Hepatocyte (in vitro differentiated cells): ENCODE data around the gene IL11RA. TPM values are rescaled to one million over a fixed set of nuclear protein-coding genes. Genes with fewer than 3 reads are reported as not detected.

Experiments used
- DNase-seq: peaks from one replicate; pipeline ENCODE4 v3.0.0-alpha.2; 2016; ENCODE audit warnings: low spot score
- H2AFZ ChIP-seq: fragments of 200-600 bp; sonication (generic); 2 replicates; pipeline ENCODE4 v1.6.0; 2016; ENCODE audit warnings: antibody characterized with exemption, mild to moderate bottlenecking
- H3K27ac ChIP-seq: fragments of 200-600 bp; sonication (generic); 2 replicates; pipeline ENCODE4 v1.5.1; 2016; ENCODE audit warnings: mild to moderate bottlenecking
- H3K27me3 ChIP-seq: fragments of 200-600 bp; sonication (generic); 2 replicates; pipeline ENCODE4 v1.6.1; 2016
- H3K36me3 ChIP-seq: fragments of 200-600 bp; sonication (generic); replicated peaks from 2 replicates; pipeline ENCODE4 v1.5.1; 2016; ENCODE audit warnings: low read depth; ENCODE audit not compliant: insufficient read depth
- H3K4me1 ChIP-seq: fragments of 200-600 bp; sonication (generic); 2 replicates; pipeline ENCODE4 v1.5.1; 2016; ENCODE audit warnings: mild to moderate bottlenecking, moderate library complexity; ENCODE audit not compliant: insufficient read depth
- H3K4me2 ChIP-seq: fragments of 200-600 bp; sonication (generic); 2 replicates; pipeline ENCODE4 v1.6.0; 2016
- H3K4me3 ChIP-seq: fragments of 200-600 bp; sonication (generic); 2 replicates; pipeline ENCODE4 v1.5.1; 2016; ENCODE audit warnings: mild to moderate bottlenecking
- H3K79me2 ChIP-seq: fragments of 200-600 bp; sonication (generic); 2 replicates; pipeline ENCODE4 v1.6.0; 2017; ENCODE audit warnings: mild to moderate bottlenecking
- H3K9me2 ChIP-seq: fragments of 200-600 bp; sonication (generic); replicated peaks from 2 replicates; pipeline ENCODE4 v1.6.0; 2017; ENCODE audit warnings: mild to moderate bottlenecking; ENCODE audit not compliant: insufficient read depth
- H3K9me3 ChIP-seq: fragments of 200-600 bp; sonication (generic); 2 replicates; pipeline ENCODE4 v1.5.1; 2016; ENCODE audit warnings: low read depth, mild to moderate bottlenecking
- H4K20me1 ChIP-seq: fragments of 200-600 bp; sonication (generic); 2 replicates; pipeline ENCODE4 v1.6.0; 2016; ENCODE audit warnings: mild to moderate bottlenecking; ENCODE audit not compliant: insufficient read depth, poor library complexity, severe bottlenecking
- EZH2 ChIP-seq: fragments of 200-600 bp; sonication (generic); IDR thresholded peaks from 2 replicates; pipeline ENCODE4 v1.6.1; 2016; ENCODE audit warnings: antibody characterized with exemption, mild to moderate bottlenecking, borderline replicate concordance
- EZH2phosphoT487 ChIP-seq: fragments of 200-600 bp; sonication (generic); IDR thresholded peaks from one replicate; pipeline ENCODE4 v1.6.1; 2018; ENCODE audit warnings: antibody characterized with exemption, mild to moderate bottlenecking, low read depth, moderate library complexity; ENCODE audit not compliant: unreplicated experiment, severe bottlenecking
- WGBS: methylation state at CpG from one replicate; pipeline ENCODE4 v1.1.6; 2016; ENCODE audit warnings: low lambda C conversion rate; ENCODE audit errors: missing lambda C conversion rate; 5-methylcytosine and 5-hydroxymethylcytosine counted together
- polyA plus RNA-seq: library from polyadenylated mRNA; unstranded; fragments of >200 nt; fragmentation: Nextera tagmentation; extraction: Ambion mirVana; gene quantifications from 2 replicates; pipeline ENCODE4 v1.2.1, GENCODE V29; 2016
- total RNA-seq: library from RNA; depleted of rRNA; stranded (reverse); fragments of >200 nt; gene quantifications from 2 replicates; pipeline ENCODE4 v1.2.3, GENCODE V29; 2014
- TF ChIP-seq, protein P1 (sequence below): fragments of 200-600 bp; sonication (generic); IDR thresholded peaks from 2 replicates; pipeline ENCODE4 v1.5.1; 2016; ENCODE audit warnings: antibody characterized with exemption, mild to moderate bottlenecking; ENCODE audit not compliant: poor library complexity

IL11RA gene
- total and polyA plus RNA-seq, 2 experiments from 2014 or later = 74.6 to 97.2 TPM

DNA sequence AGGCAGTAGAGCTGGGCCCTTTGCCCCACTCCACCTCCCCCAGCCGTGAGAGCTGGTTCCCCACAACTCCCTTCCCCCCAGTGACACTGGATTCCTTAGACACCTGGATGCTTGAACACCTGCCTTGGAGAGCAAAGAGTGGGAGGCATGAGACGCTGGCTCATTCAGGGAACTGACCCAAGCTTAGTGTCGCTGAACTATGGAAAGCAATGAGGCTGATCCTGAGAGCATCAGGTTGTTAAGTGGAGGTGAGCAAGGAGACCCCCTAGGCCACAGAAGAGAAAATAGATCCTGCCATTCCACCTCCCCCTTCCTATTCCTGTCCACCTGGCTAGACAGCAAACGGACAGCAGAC is 37.1 kb downstream of the IL11RA start:
- Histone ChIP-seq H2AFZ (no peak overlapping the region), H3K9me2 (no peaks in the 10 kb centered on the region), H3K9me3 (no peaks in the 10 kb centered on the region), H3K4me2 (no peak overlapping the region), H3K27ac (no peak overlapping the region), H3K79me2 (no peaks in the 10 kb centered on the region), H3K27me3 (no peaks in the 10 kb centered on the region), H3K36me3 (no peaks in the 10 kb centered on the region), H3K4me3 (no peak overlapping the region), H3K4me1 (no peaks in the 10 kb centered on the region), H4K20me1 (no peaks in the 10 kb centered on the region)
- DNase-seq = no peak
- TF ChIP-seq EZH2 = no peak
- TF ChIP-seq, protein P1, sequence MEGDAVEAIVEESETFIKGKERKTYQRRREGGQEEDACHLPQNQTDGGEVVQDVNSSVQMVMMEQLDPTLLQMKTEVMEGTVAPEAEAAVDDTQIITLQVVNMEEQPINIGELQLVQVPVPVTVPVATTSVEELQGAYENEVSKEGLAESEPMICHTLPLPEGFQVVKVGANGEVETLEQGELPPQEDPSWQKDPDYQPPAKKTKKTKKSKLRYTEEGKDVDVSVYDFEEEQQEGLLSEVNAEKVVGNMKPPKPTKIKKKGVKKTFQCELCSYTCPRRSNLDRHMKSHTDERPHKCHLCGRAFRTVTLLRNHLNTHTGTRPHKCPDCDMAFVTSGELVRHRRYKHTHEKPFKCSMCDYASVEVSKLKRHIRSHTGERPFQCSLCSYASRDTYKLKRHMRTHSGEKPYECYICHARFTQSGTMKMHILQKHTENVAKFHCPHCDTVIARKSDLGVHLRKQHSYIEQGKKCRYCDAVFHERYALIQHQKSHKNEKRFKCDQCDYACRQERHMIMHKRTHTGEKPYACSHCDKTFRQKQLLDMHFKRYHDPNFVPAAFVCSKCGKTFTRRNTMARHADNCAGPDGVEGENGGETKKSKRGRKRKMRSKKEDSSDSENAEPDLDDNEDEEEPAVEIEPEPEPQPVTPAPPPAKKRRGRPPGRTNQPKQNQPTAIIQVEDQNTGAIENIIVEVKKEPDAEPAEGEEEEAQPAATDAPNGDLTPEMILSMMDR = no peak
- no peak for TF ChIP-seq EZH2phosphoT487
- WGBS = 86% methylated on average over 4 of the region's 4 CpGs

DNA sequence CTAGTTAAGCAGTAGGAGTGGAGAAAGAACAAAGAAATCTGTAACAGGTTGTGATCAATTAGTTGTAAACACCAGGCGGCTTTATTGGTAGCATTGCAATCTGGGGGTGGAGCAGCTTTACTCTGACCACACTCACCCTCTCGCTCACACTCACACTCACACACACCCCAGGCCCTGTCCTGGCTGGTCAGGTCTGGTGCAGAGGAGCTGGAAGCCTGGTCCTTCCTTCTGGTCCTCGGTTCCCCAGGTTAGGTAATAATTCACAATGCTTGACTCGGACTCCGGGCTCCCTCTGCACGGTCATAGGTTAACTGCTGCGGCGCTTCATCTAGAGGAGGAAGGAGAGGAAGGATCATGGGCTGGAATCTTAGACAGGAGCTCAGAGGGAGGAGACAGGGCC is 37.5 kb downstream of the IL11RA start:
- Histone ChIP-seq H3K4me3 (no peak overlapping the region), H3K79me2 (no peaks in the 10 kb centered on the region), H4K20me1 (no peaks in the 10 kb centered on the region), H3K36me3 (no peaks in the 10 kb centered on the region), H2AFZ (no peak overlapping the region), H3K4me2 (no peak overlapping the region), H3K27ac (no peak overlapping the region), H3K4me1 (no peaks in the 10 kb centered on the region), H3K9me2 (no peaks in the 10 kb centered on the region), H3K27me3 (no peaks in the 10 kb centered on the region), H3K9me3 (no peaks in the 10 kb centered on the region)
- WGBS = 76% methylated on average over 8 of the region's 8 CpGs
- TF ChIP-seq EZH2phosphoT487 = no peak
- no peak for TF ChIP-seq EZH2
- TF ChIP-seq, protein P1 = no peak
- no peak for DNase-seq

DNA sequence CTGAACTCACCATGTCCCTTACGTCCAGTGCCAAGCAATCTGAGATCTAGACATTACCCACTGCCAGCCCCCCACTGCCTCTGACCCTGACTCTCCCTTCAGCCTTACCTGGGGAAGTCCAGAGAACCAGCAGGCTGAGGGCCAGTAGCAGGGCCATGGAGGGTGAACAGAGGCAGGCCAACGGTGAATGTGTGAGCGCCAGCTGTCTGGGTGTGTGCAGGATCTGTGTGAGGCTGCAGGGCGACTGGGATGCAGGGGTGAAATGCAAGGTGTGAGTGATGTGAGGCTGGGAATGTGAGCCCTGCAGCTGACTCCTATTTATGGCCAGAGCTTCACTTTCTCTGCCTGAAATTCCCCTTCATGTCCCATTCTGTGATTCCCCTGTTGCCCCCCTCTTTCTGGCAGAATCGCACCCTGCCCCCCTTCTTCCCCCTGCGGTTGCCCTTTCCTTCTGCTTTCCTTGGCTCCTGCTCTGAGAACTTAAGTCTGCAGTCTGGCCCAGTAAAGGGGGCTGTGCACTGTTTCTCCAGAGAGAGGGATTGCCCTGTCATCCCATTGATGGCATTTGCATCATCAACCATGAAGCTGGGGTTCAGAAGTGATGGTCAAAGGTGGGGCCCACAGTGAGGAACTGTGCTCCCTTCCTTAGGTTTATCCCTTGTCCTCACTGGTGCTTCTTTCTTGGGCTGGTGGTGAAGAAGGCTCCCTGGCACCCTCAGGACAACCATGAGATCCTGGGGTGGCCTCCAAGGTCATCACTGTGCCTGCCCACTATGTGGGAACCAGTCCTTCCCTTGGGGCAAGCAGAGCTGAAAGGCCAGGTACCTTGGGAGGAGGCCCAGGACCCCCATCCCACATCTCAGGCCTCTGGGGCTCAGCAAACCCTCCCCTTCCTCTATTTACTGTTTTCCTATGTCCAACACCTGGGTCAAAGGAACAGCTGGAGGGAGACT is 39.3 kb downstream of the IL11RA start, which contains the start of gene CCL19:
TSS of gene CCL19 (minus strand) at position 294 of the 953 bp plus-strand sequence. CDS start at position 157, 137 bp downstream.
- H2AFZ ChIP-seq = no peak within 1 kb of the TSS

More for the DNA sequence above, 39.3 kb downstream of the IL11RA start, which contains the start of gene CCL19:
- no peaks in the 10 kb centered on the region for H3K27me3 ChIP-seq
- TF ChIP-seq EZH2 (no peak), EZH2phosphoT487 (no peak)
- TF ChIP-seq, protein P1 = no peak
- no peak within 1 kb of the TSS for H3K4me3 ChIP-seq
- no peaks in the 10 kb centered on the region for H3K79me2 ChIP-seq
- no peaks in the 10 kb centered on the region for H4K20me1 ChIP-seq
- H3K9me2 ChIP-seq = no peaks in the 10 kb centered on the region
- H3K4me1 ChIP-seq = no peaks in the 10 kb centered on the region
- H3K36me3 ChIP-seq = no peaks in the 10 kb centered on the region
- H3K27ac ChIP-seq = no peak within 1 kb of the TSS
- 74% methylated on average over 5 of the region's 6 CpGs for WGBS
- no peaks in the 10 kb centered on the region for H3K9me3 ChIP-seq
- no peak for DNase-seq
- H3K4me2 ChIP-seq = no peak within 1 kb of the TSS
